Activated CD4-positive, alpha-beta T cell treated with anti-CD3 and anti-CD28 coated beads for 4 hours (primary cell): ENCODE results near the gene TSPAN33.
"Not testable (repeated sequence)": the region's sequence is repeated elsewhere in the genome, so short reads cannot be mapped to it uniquely, and the experiment has no call there.

Source experiments
- DNase-seq, 2 donors: peaks; one replicate each; pipeline ENCODE4 v3.0.0-alpha.2; 2020

Gene TSPAN33

DNA sequence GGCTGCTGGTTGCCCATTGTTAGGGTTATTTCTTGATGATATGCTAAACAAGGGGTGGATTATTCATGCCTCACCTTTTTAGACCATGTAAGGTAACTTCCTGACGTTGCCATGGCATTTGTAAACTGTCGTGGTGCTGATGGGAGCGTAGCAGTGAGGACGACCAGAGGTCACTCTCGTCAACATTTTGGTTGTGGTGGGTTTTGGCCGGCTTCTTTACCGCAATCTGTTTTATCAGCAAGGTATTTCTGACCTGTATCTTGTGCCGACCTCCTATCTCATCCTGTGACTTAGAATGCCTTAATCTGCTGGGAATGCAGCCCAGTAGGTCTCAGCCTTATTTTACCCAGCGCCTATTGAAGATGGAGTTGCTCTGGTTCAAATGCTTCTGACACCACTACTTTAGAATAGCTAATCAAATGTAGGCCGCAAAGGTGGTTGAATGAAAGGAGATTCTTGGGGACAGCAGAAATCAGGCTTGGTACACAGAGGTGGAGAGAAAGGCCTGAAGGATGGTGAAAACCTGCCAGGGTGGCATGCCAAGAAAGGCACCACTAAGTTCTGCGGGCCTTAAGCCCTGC is 26.0 kb downstream of the TSPAN33 start:
- no peak for DNase-seq

DNA sequence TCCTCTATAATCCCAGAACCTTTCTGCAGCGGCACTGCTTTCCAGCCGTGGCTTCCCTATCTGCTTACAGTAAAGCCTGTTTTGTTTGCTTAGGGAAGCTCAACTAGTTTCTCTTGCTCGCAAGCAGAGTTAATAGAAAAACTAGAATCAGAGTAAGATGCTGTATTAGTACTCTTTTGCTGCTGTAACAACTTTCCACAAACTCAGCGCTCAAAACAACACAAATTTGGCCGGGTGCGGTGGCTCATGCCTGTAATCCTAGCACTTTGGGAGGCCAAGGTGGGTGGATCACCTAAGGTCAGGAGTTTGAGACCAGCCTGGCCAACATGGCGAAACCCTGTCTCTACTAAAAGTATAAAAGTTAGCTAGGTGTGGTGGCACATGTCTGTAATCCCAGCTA is 29.4 kb downstream of the TSPAN33 start:
- DNase-seq: not testable (repeated sequence)

DNA sequence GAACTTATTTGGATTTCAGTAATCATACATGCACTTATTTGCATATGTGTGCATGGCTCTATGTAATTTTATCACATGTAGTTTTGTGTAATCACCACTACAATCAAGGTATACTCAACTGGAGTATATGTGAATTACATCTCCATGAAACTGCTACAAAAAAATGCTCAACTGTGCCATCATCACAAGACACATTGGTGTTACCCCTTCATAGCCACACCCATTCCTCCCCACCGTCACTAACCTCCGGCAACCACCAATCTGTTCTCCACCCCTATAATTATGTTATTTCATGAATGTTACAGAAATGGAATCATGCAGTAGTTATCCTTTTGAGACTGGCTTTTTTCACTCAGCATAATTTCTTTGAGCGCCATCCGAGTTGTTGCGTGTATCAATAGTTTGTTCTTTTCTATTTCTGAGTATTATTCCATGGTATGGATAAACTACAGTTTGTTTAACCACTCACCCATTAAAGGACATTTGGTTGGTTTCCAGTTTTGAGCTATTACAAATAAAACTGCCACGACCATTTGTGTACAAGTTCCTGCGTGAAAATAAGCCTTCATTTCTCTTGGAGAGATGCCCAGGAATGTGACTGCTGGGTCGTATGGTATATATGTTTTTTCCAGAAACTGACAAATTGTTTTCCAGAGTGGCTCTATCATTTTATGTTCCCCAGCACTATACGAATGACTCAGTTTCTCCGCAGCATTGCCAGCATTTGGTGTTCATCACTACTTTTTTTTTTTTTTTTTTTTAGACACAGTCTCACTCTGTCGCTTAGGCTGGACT is 32.6 kb downstream of the TSPAN33 start:
- no peak for DNase-seq

DNA sequence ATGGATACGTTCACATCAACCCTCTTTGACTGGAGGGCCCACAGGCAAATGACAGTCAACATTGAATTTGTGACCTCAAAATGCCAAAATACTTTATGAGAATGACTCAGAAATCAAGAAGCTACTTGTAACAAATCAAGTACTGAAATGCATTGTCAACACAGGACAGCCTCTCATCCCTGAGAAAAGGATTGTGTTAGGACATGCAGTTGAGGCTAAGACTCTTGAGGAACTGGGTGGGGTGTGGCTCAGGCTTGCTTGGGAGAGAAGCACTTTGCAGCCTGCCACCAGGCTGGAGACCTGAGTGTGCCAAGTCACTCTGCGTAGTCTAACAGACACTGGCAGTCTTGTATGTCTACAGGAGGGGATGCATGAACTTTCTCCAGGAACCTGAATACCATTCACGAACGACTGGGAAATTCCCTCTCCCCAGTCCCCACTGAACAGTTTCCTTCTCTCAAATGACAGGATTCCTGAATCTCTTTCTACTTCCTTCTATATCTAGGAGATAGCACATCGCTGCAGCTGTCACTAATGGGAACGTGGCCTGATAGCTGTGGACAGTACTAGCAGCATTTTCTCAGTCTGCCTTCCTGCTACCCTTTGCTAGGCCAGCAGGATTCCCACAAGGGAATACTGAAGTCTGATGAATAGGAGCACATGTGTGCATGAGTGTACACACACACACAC is 40.6 kb downstream of the TSPAN33 start:
- DNase-seq: no peak

DNA sequence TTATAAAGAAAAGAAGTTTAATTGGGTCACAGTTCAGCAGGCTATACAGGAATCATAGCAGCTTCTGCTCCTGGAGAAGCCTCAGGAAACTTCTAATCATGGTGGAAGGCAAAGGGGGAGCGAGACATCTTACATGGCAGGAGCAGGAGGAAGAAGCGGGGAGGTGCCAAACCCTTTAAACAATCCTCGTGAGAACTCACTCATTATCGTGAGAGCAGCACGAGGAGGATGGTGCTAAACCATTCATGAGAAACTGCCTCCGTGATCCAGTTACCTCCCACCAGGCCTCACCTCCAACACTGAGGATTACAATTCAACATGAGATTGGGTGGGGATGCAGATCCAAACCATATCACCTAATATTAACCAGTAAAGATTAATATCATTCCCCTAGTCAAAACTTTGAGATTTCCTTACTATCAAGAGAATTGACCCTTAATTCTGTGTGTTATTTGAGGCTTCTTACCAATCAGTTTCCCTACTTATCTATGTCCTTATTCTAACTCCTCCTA is 42.3 kb downstream of the TSPAN33 start:
- DNase-seq: no peak

DNA sequence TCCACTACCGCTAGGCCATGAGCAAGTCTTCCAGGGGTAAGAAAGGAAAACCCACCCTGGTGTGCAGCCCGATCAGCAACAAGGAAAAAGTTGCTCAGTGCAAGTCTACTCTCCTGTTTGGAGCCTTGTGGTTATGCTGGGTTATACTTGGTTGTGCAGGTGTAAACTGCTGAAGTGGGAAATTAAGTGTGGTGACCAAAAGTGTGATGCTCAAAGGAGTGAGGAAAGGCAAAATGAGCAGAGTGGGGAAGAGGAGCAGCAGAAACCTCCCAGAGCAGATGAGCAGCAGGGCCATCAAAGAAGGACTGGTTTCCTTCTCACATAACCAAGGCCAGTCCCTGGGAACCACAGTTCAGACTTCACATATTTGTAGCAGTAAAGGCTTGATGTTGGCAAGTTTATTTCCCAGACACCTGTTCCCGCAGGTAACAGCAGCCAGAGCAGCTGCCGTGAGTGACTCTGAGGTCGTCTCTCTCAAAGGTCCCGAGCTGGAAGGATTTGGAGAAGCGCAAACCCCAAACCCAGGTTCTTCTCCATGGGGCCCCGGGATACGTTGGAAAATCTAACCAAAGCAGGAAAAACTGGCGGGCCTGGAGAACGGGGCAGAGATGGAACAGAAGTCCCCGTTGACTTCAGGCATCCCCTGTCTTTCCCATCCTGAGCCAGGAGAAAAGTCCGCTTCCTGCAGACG is 43.3 kb downstream of the TSPAN33 start:
- DNase-seq: no peak

DNA sequence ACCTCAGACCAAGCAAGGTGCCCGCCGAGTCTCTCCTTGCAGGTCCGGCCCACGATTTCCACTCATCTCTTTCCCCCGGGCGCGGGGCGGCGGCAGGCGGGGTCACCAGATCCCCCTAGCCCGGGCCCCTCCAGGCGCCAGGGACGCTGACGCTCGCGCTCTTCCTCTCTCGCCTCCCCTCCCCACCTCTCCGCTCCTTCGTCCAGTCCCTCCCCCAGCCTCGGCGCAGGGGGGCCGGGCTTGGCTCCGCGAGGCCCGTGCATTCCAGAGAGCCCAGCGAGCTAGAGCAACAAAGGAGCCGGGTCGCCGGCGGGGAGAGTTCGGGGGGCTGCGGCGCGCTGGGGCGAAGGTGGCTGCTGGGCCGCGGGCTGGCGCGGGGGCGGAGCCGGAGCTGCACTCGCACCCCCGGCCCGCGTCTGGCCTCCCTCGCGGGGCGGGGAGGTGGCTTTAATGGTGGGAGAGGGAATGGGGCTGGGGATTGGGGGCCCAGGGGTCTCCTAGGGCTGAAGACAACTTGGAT is 43.9 kb downstream of the TSPAN33 start, which contains the start of gene SMO:
SMO (plus strand) TSS at position 262 of the 520 bp plus-strand sequence. CDS start 519 bp downstream, outside the sequence.
- DNase-seq: no peak

DNA sequence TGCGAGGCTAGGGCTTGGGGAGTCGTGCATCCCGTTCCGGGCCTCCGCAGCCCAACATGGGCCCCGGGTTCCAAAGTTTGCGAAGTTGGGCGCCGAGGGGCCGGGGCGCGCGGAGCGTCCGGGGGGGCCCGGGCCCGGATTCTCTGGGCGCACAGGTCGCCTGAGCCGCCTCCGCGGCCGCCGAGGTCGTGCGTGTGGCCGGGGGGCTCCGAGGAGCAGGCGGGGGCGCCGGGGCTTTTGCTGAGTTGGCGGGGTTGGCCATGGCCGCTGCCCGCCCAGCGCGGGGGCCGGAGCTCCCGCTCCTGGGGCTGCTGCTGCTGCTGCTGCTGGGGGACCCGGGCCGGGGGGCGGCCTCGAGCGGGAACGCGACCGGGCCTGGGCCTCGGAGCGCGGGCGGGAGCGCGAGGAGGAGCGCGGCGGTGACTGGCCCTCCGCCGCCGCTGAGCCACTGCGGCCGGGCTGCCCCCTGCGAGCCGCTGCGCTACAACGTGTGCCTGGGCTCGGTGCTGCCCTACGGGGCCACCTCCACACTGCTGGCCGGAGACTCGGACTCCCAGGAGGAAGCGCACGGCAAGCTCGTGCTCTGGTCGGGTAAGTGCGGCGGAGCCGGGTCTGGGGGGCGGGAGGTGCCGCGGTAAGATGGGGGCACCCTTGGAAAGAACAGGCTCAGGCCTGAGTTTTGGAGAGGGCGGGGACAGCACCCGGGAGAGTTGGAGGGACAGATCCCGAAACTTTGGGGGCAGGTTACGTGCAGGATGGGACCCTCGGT is 44.6 kb downstream of the TSPAN33 start:
- DNase-seq: no peak

DNA sequence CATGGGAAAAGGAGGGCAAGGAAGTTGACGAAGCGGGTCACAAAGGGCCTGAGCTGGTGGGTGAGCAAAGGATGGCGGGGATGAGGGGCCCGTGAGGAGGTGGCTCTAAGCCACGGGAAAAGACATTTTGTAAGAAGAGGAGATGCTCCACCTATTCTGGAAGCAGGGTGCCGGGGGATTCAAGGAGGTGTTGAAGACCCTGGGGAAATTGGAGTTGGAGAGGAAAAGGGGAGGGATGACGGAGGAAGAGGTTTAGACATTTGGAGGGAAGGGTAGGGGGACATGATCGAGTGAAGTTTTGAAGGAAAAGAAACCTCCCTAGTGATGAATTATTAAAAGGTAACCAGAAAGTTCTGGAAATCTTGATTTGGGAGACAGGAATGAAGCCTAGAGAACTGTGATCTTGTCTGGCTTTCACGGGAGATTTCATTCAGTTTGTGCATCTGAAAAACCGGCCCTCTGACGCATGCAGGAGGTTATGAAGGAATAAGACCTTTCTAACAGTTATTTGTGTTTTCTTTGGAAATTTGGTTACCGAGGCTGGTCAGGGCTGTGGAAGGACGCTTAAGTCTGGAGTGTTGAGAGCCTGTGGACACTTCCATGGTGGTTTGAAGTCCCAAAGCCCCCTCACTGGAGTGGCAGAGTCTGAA is 45.3 kb downstream of the TSPAN33 start:
- DNase-seq: no peak

DNA sequence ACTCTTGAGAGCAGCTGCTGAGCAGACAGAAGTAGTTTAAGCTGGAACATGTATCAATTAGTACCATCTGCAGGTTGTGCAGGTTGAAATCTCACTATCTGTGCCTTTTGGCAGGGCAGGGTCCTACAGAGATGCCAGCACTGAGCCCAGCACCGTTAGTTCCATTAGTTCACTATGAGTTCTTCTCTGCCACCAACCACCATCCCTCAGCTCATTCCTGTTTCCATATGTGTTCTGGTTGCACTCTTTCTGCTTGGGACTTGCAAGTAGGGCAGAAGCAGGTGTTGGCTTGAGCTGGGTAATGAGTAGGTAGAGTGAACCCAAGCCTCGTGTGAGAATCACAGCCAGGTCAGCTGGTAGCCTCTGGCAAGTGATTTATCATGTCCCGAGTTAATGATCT is 46.8 kb downstream of the TSPAN33 start:
- no peak for DNase-seq

DNA sequence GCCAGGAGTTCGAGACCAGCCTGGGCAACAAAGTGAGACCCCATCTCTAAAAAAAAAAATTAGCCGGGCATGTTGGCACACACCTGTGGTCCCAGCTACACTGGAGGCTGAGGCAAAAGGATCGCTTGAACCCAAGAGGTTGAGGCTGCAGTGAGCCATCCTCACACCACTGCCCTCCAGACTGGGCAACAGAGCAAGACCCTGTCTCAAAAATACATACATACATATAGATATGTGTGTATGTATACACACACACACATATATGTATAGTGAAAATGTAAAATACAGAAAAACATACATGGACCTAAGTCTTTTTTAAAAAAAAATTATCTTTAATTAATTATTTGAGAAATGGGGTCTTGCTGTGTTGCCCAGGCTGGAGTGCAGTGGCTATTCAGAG is 49.4 kb downstream of the TSPAN33 start:
- no peak for DNase-seq

DNA sequence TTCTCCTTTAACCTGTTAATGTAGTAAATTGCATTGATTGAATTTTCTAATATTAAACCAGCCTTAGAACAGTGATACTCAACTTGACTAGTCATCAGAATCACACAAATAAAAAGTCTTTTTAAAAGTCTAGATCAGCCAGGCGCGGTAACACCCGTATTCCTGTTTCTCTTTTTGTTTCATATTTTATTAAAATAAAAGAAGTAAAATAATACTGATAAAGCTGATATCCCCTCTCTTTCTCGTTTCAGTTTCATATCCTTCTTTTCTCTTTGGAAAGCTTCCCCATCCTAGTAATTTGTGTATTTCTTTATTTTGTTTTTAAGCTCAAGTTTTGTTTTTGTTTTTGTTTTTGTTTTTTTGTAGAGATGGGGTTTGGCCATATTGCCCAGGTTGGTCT is 53.3 kb downstream of the TSPAN33 start:
- DNase-seq: no peak

DNA sequence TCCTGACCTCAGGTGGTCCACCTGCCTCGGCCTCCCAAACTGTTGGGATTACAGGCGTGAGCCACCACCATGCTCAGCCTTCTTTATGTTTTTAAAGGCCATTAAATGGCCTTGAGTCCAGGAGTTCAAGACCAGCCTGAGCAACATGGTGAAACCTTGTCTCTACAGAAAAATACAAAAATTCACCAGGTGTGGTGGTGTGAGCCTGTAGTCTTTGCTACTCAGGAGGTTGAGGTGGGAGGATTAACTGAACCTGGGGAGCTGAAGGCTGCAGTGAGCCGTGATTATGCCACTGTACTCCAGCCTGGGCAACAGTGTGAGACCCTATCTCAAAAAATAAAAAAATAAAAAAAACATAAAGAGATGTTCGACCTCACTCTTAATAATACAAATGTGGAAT is 54.9 kb downstream of the TSPAN33 start:
- DNase-seq: no peak

DNA sequence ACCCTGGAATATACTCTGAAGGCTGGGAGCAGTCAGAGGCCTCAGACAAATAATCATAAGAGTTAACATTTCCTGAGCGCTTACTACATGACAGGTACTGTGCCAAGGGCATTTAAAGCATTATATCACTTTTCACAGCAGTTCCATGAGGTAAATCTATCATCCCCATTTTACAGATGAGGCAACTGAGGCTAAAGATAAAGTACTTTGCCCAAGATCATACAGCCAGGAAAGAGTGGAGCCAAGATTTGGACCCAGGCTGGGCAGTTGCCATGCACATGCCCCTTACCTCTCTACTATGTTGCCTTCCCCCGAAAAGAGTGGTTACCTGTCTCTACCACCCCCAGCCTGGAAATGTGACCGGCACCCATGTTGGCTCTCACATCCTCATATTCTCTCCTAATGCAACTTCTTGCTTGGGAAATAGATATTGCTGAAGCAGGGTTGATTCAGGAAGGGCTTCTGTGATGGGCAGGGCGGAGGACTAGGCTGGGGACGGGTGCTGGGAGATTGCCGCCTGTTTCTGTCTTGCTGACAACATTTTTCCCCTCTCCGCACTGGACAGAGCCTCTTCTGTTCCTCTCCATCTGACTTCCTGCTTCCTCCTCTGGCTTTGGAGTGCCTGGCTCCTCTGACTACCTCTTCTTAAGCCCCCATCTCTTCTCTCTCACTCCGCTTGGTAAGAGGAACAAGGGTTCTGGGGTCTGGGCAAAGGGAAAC is 57.7 kb downstream of the TSPAN33 start:
- no peak for DNase-seq

DNA sequence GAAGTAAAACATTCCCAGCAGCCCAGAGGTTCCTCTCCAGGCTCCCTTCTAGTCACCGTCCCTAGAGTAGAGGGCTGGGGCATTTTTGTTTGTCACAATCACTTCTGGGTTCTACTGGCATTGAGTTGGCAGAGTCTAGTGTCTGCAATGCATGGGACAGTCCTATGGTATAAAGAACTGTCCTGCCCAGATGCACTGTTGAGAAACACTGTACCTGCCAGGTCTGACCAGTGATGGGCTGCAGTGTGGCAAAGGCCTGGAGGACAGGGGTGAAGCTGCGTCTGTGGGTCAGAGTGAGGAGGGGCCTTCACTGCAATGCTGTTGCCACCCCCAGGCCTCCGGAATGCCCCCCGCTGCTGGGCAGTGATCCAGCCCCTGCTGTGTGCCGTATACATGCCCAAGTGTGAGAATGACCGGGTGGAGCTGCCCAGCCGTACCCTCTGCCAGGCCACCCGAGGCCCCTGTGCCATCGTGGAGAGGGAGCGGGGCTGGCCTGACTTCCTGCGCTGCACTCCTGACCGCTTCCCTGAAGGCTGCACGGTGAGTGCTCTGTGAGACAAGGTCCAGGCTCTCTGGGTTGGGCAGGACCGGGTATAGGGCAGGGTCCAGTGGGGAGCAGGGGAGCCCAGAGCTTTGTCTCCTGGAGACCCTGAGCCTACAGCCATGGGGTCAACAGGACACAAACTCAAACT is 58.7 kb downstream of the TSPAN33 start:
- no peak for DNase-seq

DNA sequence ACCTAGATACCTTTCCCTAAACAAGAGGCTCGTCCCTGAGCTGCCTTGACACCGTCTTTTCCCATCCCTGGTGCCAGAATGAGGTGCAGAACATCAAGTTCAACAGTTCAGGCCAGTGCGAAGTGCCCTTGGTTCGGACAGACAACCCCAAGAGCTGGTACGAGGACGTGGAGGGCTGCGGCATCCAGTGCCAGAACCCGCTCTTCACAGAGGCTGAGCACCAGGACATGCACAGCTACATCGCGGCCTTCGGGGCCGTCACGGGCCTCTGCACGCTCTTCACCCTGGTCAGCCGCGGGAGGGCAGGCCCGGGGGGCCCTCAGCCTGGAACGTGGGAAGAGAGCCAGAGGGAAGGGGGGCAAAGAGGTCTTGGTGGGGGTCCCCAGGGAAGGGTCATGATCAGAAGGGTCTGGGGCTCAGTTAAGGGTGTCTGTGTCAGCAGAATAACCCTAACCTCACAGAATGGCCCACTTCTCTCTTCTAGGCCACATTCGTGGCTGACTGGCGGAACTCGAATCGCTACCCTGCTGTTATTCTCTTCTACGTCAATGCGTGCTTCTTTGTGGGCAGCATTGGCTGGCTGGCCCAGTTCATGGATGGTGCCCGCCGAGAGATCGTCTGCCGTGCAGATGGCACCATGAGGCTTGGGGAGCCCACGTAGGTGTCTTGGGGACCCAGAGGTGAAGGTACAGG is 60.8 kb downstream of the TSPAN33 start:
- no peak for DNase-seq

DNA sequence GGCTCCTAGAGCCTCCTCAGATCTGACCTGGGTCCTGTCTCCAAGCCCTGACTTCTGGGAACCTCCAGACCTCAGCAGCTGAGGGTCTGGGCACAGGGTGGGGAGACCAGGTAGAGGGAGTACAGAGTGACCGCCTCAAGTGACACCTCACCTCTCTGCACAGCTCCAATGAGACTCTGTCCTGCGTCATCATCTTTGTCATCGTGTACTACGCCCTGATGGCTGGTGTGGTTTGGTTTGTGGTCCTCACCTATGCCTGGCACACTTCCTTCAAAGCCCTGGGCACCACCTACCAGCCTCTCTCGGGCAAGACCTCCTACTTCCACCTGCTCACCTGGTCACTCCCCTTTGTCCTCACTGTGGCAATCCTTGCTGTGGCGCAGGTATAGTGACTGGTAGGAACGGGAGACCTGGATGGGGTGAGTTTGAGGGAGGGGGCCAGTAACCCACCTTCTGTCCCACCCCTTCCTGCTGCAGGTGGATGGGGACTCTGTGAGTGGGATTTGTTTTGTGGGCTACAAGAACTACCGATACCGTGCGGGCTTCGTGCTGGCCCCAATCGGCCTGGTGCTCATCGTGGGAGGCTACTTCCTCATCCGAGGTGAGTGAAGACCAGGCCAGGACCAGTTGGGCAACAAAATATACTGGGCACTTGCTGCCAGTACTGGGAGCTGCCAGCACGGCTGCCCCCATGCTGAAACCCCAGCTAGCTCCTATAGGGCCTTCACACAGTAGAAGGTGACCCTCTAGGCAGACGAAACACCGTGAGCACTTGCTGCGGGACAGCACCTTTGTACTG is 61.7 kb downstream of the TSPAN33 start:
- no peak for DNase-seq

DNA sequence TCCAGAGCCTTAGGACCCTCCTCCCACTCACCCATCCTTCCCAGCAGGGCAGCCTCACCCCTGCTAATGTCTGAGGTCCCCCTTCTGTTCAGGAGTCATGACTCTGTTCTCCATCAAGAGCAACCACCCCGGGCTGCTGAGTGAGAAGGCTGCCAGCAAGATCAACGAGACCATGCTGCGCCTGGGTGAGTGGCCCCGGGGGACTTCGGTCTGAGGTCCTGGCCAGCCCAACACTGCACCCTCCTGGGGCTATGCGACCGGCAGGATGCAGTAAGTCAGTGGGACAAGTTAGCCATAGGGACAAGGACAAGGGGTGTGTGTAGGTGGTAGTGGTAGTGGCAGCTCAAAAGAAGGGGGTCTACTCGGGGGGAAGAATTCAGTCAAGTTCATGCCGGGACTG is 64.2 kb downstream of the TSPAN33 start:
- DNase-seq: no peak
